ENCODE results near the gene RFPL4AL1.
"Not testable (repeated sequence)": the region's sequence is repeated elsewhere in the genome, so short reads cannot be mapped to it uniquely, and the experiment has no call there.

RFPL4AL1 gene

GRCh38 chr19:55768818-55769217 lies at the start of gene RFPL4AL1:
Gene RFPL4AL1, plus strand, starts transcription at chr19:55769118. Its CDS starts 2,687 bp downstream, at chr19:55771805.
- not testable (repeated sequence) for H3K4me3 ChIP-seq (ENCODE audit: low read length)

GRCh38 chr19:55720214-55720746 lies 48.6 kb upstream of the RFPL4AL1 start:
- DNase-seq (ENCODE audit: low read depth) = no peak

More at GRCh38 chr19:55768818-55769217, at the start of gene RFPL4AL1:
- DNase-seq (ENCODE audit: low read depth) = not testable (repeated sequence)

GRCh38 chr19:55720801-55721200 lies 48.1 kb upstream of the RFPL4AL1 start:
- no peak for DNase-seq (ENCODE audit: low read depth)
- TF ChIP-seq CTCF (conservative IDR thresholded peaks at IDR 0.05; ENCODE audit: low read length) = no peak
- no peak overlapping the region for H3K4me3 ChIP-seq (ENCODE audit: low read length)

More at GRCh38 chr19:55720214-55720746, 48.6 kb upstream of the RFPL4AL1 start:
- no peak for TF ChIP-seq CTCF (conservative IDR thresholded peaks at IDR 0.05; ENCODE audit: low read length)
- no peak overlapping the region for H3K4me3 ChIP-seq (ENCODE audit: low read length)

- no peak for TF ChIP-seq CTCF (conservative IDR thresholded peaks at IDR 0.05; ENCODE audit: low read length)
- no peak overlapping the region for H3K4me3 ChIP-seq (ENCODE audit: low read length)
- no peak for DNase-seq (ENCODE audit: low read depth)
Observed at GRCh38 chr19:55723491-55723890, 45.4 kb upstream of the RFPL4AL1 start.

- not testable (repeated sequence) for DNase-seq (ENCODE audit: low read depth); H3K4me3 ChIP-seq (ENCODE audit: low read length)
Observed at GRCh38 chr19:55730378-55730777, 38.5 kb upstream of the RFPL4AL1 start.

GRCh38 chr19:55738302-55738701 lies 30.6 kb upstream of the RFPL4AL1 start, which contains the start of gene NLRP9:
Gene NLRP9, minus strand, starts transcription at chr19:55738402. Its CDS starts 28 bp downstream, at chr19:55738374.
- no peak for TF ChIP-seq CTCF (conservative IDR thresholded peaks at IDR 0.05; ENCODE audit: low read length)
- DNase-seq (ENCODE audit: low read depth) = no peak
- H3K4me3 ChIP-seq (ENCODE audit: low read length) = no peak within 1 kb of the TSS

- no peak for TF ChIP-seq CTCF (conservative IDR thresholded peaks at IDR 0.05; ENCODE audit: low read length)
Observed at GRCh38 chr19:55750715-55751114, 18.2 kb upstream of the RFPL4AL1 start.

GRCh38 chr19:55753401-55753800 lies 15.5 kb upstream of the RFPL4AL1 start:
- H3K4me3 ChIP-seq (ENCODE audit: low read length) = no peak overlapping the region
- DNase-seq (ENCODE audit: low read depth) = no peak
- no peak for TF ChIP-seq CTCF (conservative IDR thresholded peaks at IDR 0.05; ENCODE audit: low read length)

More at GRCh38 chr19:55750715-55751114, 18.2 kb upstream of the RFPL4AL1 start:
- no peak for DNase-seq (ENCODE audit: low read depth)
- H3K4me3 ChIP-seq (ENCODE audit: low read length) = no peak overlapping the region

- not testable (repeated sequence) for DNase-seq (ENCODE audit: low read depth); H3K4me3 ChIP-seq (ENCODE audit: low read length)
Observed at GRCh38 chr19:55756808-55757207, 12.1 kb upstream of the RFPL4AL1 start.

GRCh38 chr19:55758797-55759196 lies 10.1 kb upstream of the RFPL4AL1 start, which contains the start of gene RFPL4A:
Gene RFPL4A, plus strand, starts transcription at chr19:55759097. Its CDS starts 2,704 bp downstream, at chr19:55761801.
- not testable (repeated sequence) for DNase-seq (ENCODE audit: low read depth); H3K4me3 ChIP-seq (ENCODE audit: low read length)
